ENCODE results near the gene LIM2.
A peak's percentile ranks its signal among the peaks of the same experiment; 100 is the strongest.
"Not testable (repeated sequence)": the region's sequence is repeated elsewhere in the genome, so short reads cannot be mapped to it uniquely, and the experiment has no call there.

Gene LIM2

GRCh38 chr19:51410950-51411748 lies 23.4 kb upstream of the LIM2 start:
- H3K4me3 ChIP-seq (ENCODE audit: low read length): no peak overlapping the region
- no peak for TF ChIP-seq ZNF274 (IDR thresholded peaks at IDR 0.05; ENCODE audit: low read depth, low read length)

DNA sequence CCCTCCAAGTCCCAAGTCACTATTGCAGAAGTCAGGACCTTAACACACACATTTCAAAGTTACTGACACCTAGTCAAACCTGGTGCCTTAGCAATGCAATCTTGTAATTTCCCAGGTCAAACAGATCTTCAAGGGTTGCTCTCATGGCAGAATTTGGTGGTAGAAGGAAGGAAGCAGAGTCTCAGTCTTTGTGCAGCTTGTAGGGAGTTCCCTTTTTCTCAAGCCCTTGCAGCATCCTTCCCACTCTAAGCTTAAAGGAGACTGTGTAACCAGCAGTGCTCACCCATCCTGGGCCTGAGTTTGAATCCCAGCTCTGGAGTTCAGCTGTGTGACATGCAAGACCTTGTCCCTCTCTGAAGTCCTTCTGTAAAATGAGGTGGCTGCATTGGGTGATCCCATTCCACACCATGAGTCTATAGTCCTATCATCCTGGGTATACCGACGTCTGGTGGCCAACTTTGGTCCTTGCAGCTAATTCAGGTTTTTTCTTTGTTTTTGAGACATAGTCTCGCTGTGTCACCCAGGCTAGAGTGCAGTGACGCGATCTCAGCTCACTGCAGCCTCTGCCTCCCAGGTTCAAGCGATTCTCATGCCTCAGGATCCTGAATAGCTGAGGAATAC lies 19.8 kb upstream of the LIM2 start:
- no peak overlapping the region for H3K4me3 ChIP-seq (ENCODE audit: low read length)
- TF ChIP-seq ZNF274 (IDR thresholded peaks at IDR 0.05; ENCODE audit: low read depth, low read length): no peak

GRCh38 chr19:51402117-51402516 lies 14.3 kb upstream of the LIM2 start:
- TF ChIP-seq ZNF274 (IDR thresholded peaks at IDR 0.05; ENCODE audit: low read depth, low read length): no peak
- H3K4me3 ChIP-seq (ENCODE audit: low read length): no peak overlapping the region

GRCh38 chr19:51399936-51400335 lies 12.2 kb upstream of the LIM2 start:
- not testable (repeated sequence) for H3K4me3 ChIP-seq (ENCODE audit: low read length)

GRCh38 chr19:51399231-51399630 lies 11.5 kb upstream of the LIM2 start:
- H3K4me3 ChIP-seq (ENCODE audit: low read length): no peak overlapping the region
- no peak for TF ChIP-seq ZNF274 (IDR thresholded peaks at IDR 0.05; ENCODE audit: low read depth, low read length)

- H3K4me3 ChIP-seq (ENCODE audit: low read length): no peak overlapping the region
- TF ChIP-seq ZNF274 (IDR thresholded peaks at IDR 0.05; ENCODE audit: low read depth, low read length): no peak
These were observed 10.4 kb upstream of the LIM2 start for GRCh38 chr19:51398096-51398704.

DNA sequence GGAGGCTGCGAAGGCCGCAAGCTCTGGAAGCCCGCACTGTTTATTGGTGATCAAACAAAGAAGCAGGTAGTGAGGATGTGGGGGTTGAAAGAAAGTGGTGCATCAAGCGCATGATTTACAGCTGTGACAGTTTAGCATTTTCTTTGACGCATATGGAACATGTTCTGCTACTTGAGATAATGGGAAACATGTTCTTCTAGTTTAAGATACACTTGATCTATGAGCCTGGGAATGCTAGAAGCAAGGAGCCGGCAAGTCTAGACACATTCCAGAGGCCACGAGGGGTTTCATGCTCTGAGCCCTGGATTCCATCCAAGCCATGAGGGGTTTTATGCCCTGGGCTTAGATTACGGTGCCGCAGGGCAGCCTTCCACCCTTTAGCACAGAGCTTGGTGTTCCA lies 9.7 kb upstream of the LIM2 start:
- H3K4me3 ChIP-seq (ENCODE audit: low read length): not testable (repeated sequence)

GRCh38 chr19:51396175-51396574 lies 8.4 kb upstream of the LIM2 start:
- TF ChIP-seq ZNF274 (IDR thresholded peaks at IDR 0.05; ENCODE audit: low read depth, low read length): no peak
- no peak overlapping the region for H3K4me3 ChIP-seq (ENCODE audit: low read length)

DNA sequence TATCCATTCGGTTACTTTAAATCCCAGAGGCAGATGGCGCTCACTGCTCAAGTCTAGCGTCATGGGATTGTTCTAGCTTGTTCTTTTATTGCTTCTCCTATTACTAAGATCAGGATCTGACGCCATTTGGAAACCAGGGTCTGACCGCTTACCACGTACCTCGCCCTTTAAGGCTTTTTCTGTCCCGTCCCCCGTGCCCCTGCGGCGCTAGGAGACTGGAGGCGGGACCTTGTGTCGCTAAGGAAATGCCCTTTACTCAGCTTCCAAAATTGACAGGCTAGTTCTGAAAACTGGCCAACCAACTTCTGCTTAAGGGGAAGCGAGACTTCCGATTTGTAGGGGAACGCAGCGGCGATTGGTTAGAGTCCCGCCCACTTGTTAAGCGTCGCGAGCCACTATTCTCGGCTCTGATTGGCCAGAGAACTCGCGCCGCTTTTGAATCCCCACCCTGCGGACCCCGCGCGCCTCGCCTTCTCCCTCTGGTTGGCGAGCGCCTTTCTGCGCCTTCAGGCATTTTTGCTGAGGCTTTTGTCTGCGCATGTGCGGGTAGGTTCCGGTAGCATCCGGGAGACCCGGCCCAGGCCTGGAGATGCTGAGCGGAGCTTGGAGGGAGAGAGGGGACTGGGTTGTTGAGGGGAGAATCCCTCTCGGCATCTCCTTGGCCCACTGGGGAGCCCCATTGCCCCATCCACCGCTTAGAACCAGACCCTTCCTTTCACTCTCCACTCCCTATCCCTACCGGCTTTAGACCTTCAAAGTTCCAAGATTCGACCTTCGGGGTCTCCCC lies 6.5 kb upstream of the LIM2 start:
- TF ChIP-seq ZNF274 (IDR thresholded peaks at IDR 0.05; ENCODE audit: low read depth, low read length): no peak
- peak overlapping the region; percentile 77 for H3K4me3 ChIP-seq (ENCODE audit: low read length)

GRCh38 chr19:51392701-51393100 lies 4.9 kb upstream of the LIM2 start:
- TF ChIP-seq ZNF274 (IDR thresholded peaks at IDR 0.05; ENCODE audit: low read depth, low read length): no peak
- no peak overlapping the region for H3K4me3 ChIP-seq (ENCODE audit: low read length)

- no peak for TF ChIP-seq ZNF274 (IDR thresholded peaks at IDR 0.05; ENCODE audit: low read depth, low read length)
These were observed 3.4 kb upstream of the LIM2 start for GRCh38 chr19:51391073-51391611.

GRCh38 chr19:51389143-51389542 lies 1.4 kb upstream of the LIM2 start:
- no peak for TF ChIP-seq ZNF274 (IDR thresholded peaks at IDR 0.05; ENCODE audit: low read depth, low read length)

More at GRCh38 chr19:51391073-51391611, 3.4 kb upstream of the LIM2 start:
- no peak overlapping the region for H3K4me3 ChIP-seq (ENCODE audit: low read length)

DNA sequence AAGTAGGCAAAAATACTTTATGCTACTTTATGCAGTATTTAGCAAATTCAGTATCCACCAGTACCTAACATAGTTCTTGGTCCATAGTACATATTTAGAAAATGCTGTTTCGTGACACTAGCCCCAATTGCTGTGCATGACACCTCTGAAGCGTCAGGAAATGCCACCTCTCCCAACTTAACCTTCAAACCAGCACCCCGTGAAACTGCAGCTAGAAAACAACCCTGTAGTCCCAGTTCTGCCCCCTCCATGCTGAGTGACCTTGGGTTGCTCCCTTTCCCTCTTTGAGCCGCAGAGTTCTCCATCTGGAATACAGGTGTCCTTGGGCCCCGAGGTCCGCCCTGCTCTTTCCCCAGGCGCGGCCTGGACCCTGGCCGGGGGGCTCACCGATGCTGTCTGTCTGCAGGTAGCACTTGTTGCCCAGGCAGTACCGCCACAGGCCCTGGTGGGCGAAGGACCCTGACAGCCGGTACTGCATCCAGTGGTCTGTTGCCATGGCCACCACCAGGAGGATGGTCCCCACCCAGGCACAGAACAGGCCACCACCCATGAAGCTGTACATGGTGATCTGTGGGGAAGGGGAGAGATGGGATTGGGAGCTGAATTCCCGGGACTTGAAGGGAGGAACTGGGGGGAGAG lies 773 bp downstream of the LIM2 start:
- no peak for TF ChIP-seq ZNF274 (IDR thresholded peaks at IDR 0.05; ENCODE audit: low read depth, low read length)
- no peak overlapping the region for H3K4me3 ChIP-seq (ENCODE audit: low read length)

More at GRCh38 chr19:51389143-51389542, 1.4 kb upstream of the LIM2 start:
- no peak overlapping the region for H3K4me3 ChIP-seq (ENCODE audit: low read length)

DNA sequence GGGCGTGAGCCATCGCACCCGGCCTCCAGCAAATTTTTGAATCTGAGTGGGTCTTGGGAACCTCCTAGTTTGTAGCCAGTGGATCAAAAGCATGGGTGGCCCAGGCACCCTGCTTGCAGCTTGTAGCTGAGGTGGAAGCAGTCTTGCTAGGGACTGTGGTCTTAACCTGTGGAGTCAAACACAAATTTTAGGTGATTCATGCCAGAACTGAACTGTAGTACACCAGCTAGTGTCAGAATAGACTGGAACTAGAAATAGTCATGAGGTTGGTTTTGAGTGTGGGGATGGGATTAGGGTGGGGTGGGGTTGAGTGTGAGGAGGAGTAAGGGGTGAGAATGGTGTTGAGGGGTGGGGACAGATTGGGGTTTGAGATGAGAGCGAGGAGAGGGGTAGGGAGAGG lies 5.8 kb downstream of the LIM2 start:
- H3K4me3 ChIP-seq (ENCODE audit: low read length): no peak overlapping the region
- TF ChIP-seq ZNF274 (IDR thresholded peaks at IDR 0.05; ENCODE audit: low read depth, low read length): no peak
